ENCODE measurements around the gene ANKRD60.

DNA sequence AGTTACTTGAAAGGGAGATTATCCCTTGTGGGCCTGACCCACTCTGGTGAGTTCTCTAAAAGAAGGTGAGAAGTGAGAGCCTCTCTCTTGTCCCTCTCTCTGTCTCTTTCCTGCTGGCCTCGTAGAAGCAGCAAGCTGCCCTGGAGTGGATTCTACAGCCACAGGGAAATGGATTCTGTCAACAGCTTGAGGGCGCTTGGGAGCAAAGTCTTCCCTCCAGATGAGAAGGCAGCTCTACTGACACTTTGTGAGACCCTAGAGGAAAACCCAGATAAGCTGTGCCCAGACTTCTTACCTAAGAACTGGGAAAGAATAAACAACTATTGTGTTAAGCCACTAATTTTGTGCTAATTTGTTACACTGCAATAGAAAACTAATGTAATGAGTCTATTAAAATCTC lies 39.9 kb downstream of the ANKRD60 start:
- TF ChIP-seq, protein P1, sequence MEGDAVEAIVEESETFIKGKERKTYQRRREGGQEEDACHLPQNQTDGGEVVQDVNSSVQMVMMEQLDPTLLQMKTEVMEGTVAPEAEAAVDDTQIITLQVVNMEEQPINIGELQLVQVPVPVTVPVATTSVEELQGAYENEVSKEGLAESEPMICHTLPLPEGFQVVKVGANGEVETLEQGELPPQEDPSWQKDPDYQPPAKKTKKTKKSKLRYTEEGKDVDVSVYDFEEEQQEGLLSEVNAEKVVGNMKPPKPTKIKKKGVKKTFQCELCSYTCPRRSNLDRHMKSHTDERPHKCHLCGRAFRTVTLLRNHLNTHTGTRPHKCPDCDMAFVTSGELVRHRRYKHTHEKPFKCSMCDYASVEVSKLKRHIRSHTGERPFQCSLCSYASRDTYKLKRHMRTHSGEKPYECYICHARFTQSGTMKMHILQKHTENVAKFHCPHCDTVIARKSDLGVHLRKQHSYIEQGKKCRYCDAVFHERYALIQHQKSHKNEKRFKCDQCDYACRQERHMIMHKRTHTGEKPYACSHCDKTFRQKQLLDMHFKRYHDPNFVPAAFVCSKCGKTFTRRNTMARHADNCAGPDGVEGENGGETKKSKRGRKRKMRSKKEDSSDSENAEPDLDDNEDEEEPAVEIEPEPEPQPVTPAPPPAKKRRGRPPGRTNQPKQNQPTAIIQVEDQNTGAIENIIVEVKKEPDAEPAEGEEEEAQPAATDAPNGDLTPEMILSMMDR (IDR thresholded peaks at IDR 0.05; ENCODE audit: borderline replicate concordance, extremely low read depth, low read length, poor library complexity, severe bottlenecking): no peak
- TF ChIP-seq EZH2 (IDR thresholded peaks at IDR 0.05; ENCODE audit: borderline replicate concordance, low read depth, low read length, severe bottlenecking): no peak
